ENCODE results near the gene SLC47A2.
A peak's percentile ranks its signal among the peaks of the same experiment; 100 is the strongest.

Gene SLC47A2

DNA sequence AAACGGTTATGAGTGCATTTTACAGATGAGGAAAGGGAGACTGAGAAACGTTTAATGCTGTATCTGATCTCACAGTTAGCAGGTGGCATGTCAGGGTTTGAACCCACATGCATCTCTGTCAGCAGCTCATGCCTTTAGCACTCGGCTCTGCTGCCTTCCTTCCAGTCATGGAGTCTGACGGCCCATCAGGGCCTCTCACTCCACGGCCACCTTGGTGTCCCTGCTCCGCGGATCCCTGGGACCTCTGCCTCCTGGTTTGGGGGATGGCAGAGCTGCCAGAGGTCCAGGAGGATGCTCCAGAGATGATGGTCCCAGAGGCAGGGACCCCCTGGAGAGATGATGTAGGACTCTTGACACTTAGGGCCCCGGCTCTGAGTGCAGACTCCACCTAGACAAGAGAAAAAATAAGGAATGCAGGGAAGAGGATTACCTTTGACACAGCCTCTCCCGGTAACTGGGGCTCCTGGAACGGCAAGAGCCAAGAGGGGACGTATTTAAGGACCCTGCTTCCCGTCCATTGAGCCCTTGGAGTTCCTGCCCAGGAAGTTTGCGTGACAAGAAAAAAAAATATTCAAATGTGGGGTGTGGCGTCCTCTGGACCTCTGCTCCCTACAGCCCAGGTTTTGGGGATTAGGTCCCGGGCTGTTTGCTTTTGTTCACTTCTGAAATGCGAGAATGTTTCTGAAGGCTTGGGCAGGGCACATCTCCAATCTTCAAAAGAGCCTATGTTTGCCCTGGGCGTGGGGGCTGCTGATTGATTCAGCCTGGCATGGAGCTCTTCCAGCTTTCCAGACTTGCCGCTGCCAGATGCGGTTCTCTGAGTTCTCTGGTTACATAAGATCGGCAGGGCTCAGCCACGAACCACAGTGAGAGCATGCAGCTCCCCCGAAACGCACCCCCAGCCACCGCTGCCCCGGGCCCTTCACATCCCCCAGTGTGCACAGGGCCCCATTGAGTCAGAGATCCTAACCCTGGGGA, 31.7 kb upstream of the SLC47A2 start, which contains the start of gene ALDH3A1:
Gene ALDH3A1 (minus strand): TSS at position 470 of the 978 bp plus-strand sequence. CDS start 3,169 bp downstream, outside the sequence.
- DNase-seq, result no peak

DNA sequence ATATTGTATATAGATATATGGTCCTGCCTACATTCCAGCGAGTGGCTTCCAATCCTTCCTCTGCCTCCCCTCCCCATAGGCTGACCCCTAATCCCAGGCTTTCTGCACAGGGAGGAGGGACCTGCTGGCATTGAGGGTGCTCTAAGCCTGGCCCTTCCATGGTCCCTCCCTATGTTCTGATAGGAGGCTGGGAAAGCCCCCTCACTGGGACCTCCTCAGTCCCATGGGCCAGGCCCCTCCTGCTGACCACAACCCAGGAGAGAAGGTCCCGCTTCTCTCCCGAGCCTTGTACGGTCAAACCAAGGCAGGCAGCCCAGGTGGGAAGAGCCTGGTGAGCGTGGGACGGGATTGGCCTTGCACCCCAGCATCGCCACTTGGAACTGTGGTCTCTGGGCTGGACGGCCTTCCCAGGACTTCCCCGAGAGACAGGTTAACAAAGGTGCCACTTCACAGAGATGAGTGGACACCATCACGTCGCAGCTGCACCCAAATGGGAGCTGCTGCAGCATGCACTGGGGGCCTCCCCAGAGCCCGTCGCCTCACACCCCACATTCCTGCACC, 30.9 kb upstream of the SLC47A2 start:
- no peak for DNase-seq

DNA sequence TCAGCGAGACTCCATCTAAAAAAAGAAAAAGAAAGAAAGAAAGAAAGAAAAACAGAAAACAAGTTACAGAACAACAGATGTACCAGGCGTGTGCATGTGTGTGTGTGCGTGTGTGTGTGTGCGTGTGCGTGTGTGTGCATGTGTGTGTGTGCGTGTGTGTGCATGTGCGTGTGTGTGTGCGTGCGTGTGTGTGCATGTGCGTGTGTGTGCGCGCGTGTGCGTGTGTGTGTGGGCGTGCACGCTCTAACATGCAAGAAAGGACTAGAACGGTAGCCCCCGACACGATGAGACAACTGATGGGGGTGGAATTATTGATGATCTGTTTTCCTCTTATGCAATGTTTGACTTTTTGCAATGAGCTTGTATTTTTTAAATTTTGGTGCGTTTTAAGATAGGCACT, 30.1 kb upstream of the SLC47A2 start:
- DNase-seq, result no peak

DNA sequence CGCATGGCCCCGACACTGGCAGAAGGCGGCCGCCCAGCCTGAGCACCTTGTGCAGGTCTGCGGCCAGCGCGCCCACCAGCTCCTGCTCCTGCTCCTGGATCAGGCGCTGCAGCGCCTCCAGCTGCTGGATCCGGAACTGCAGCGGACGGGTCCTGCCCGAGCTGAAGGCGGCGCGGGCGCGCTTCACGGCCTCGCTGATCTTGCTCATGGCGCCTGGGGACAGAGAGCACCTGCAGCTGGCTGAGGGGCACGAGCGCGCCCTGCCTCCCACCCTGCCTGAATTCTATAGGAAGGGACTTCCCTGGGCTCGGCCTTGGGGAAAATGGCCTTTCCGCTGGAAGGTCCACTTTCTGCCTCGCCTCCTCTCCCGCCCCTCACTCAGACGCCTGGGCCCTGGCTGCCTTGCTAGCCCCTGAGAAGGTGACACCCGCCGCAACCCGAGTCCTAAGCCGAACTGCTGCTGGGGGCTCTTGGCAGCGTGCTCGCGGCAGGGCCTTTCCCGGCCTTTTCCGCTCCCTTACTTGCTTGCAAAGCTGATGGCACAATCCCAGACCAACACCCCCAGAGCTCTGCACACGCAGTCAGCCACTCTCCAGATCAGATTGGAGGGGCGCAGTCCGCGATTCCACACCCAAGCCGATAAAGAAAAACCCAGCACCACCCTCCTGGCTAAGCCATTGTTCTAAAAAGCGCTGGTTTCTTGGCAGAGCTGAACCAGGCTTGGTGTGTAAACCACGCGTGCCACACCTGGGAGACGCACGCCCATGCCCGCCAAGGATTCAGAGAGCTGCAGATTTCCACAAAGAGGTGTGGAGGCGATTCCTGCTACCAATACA, 28.8 kb upstream of the SLC47A2 start:
- peak; percentile 61 for DNase-seq

DNA sequence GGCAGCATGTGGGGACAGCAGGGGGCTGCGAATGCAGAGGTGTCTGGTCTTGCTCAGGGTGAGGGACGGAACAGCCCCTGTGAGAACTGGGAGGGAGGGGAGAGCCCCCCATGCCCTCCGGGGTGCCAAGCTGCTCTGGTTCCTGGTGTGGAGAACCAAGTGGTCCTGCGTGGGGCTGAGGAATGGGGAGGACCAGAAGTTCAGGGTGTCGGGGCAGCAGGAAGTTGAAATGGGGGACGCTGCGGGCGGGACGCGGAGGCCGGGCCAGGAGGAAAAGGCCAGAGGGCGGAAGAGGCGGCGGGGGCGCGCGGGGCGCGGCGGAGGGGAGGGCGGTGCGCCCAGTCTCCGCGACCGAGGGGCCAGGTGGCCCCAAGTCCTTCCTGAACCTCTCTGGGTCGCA, 28.1 kb upstream of the SLC47A2 start:
- DNase-seq, result no peak

DNA sequence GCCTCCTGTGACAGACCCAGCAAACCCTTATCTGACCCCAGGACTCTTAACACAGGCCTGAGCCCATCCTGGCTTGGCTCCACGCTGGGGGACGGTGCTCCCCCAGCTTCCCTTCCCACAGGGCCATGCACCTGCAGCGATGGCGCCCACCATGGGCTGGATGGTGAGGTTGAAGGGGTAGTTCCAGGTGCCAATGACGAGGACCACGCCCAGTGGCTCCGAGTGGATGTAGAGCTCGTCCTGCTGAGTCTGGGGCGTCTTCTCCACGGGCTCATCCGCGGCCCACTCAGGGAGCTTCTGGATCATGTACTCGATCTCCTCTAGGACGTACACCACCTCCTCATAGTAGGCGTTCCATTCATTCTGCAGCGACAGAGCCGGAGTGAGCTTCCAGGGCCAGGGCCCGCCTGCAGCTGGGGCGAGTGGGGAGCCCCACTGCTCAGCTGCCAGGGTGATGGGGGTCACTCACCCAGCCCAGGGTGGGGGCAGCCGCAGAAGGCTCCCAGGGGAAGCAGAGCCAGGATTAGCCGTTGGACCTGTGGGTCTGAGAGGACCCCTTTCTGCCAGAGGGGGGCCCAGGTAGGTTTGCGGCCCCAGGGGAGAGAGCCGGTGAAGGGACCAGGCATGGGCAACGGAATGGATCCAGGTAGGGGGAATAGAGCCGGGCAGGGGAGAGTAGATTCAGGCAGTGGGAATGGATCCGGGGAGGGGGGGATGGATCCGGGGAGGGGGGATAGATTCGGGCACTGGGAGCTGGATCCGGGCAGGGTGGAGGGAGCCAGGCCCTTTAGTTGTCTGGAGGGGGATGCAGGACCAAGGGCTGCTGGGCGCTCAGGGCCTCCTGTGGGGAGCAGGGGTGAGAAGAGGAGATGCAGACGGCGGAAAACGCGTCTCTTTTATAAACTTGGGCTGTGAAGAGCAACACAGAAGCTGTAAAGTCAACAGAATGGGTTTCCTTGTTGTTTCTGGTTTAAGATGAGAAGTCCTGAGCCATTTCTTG, 27.0 kb upstream of the SLC47A2 start:
- DNase-seq, result no peak

DNA sequence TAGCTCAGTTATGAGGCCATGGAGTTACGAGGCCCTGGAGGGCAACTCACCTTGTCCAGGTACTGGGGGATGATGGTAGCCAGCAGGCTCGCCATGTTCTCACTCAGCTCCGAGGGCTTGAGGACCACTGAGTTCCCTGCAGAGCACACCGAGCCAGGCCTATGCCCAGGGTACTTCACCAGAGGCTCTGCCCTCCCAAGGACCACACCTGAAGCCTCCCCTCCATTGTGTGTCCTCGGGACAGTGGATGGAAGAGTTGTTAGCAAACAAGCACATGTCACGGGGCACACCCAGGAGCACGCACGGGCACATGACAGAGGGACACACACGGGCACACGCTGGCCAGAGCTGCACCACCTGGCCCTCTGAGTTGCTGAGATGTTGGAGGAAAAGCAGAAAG, 26.1 kb upstream of the SLC47A2 start:
- no peak for DNase-seq

DNA sequence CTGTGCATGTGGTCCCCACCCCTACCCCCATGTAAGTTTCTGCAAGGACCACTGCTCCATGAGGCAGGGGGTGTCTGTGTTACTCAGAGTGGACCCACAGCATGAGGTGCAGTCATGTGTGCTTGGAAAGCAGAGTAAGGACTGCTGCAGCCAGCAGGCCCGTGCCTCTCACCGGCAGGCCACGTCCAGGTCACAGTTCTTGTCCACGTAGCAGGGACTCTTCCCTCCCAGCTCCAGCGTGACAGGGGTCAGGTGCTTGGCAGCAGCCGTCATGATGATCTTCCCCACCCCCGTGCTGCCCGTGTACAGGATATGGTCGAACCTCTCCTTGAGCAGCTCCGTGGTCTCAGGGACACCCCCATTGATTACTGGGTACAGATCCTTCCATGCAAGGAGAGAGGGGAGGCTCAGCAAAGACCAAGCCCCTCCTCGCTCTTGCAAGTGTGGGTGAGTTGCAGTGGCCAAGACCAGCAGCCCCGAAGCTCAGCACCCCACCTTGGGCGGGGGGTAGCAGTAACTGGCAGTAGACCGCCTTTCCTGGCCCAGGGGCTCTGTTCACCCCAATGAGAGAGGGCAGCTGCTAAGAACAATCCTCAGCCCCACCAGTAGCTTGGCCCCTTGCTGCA, 25.6 kb upstream of the SLC47A2 start:
- no peak for DNase-seq

DNA sequence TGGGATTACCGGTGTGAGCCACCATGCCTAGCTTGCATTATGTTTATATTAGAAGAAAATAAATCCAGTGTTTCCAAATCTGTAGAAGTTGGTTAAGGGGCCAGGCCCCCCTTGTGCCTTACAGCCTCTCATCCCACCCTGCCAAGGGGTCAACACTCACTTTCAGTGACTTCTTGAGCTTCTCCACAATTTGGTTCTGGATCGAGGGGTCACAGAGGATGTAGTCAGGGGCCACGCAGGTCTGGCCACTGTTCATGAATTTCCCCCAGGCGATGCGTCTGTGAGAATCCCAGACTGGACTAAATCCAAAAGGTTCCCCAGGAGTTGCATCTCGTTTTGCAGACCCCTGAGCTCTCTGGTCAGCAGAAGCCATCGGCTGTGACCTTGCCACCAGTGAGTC, 24.5 kb upstream of the SLC47A2 start:
- no peak for DNase-seq

DNA sequence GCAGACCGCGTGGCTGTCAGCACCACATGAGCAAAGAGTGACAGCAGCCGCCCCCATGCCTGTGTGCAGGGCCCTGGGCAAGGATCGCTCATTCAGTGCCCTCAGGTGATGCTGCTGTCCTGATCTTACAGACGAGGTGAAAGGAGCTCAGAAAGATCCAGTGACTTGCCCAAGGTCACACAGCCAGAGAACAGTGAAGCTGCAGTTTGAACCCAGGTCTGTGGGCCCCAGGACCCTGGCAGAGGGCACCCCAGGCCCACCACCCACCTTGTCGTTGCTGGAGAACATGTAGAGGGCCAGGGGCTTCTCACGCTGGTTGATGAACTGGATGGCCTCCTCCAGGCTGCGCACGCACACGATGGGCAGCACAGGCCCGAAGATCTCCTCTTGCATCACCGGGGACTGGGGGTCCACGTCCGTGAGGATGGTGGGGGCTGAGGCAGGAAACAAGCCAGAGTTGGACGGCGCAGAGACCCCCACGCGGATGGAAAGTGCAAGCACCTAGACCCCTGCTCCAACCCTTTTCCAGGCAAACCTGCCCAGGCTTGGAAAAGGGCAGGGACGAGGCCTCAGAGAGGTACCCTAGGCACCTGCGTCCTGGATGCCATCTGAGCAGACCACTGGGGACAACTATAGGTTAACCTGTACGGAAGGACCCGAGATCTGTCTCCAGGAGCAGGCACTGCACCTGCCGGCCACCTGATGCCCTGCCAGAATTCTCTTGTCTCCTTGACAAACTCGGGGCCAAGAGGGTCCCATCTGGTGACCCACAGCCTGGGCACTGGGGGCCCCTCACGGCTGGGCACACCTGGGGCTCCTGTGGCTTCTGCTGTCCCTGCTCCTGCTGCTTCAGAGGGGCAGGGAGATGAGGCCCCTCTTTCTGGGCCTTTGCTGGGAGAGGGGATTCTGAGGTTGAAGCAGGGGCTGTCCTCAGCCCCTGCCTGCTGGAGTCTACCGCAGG, 23.1 kb upstream of the SLC47A2 start:
- no peak for DNase-seq

DNA sequence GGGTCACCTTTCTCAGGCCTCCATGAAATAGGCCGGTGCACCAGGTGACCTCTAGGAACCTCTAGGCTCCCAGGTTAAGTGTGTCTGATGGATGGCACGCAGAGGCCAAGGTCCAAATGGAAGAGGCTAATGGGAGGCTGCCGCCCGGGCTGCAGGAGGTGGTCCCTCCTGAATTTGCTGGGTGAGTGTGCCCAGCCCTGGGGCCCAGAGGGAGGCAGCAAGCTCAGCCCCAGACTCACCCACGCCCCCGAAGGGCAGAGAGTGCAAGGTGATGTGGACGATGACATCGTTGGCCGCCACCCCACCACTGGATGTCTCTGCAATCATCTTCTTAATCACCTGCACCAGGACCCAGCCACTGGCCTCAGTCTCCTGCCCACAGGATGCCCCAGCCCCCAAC, 22.4 kb upstream of the SLC47A2 start:
- no peak for DNase-seq

DNA sequence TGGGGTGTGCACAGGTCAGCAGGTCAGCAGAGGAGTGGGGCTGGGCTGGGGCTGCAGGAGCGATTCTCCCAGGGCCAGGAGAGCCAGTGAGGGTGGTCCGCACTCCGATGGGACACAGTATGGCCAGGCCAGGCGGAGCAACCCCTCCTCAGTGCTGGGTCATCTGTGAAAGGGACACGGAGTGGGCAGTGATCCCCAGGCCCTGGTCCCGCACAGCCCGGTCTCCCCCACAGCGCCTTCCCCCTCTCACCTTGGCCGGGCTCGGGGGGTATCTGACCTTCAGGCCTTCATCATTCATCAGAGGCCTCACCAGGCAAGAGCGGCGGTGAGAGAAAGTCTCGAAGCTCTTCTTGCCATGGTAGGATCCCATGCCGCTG, 21.7 kb upstream of the SLC47A2 start:
- DNase-seq, result no peak

DNA sequence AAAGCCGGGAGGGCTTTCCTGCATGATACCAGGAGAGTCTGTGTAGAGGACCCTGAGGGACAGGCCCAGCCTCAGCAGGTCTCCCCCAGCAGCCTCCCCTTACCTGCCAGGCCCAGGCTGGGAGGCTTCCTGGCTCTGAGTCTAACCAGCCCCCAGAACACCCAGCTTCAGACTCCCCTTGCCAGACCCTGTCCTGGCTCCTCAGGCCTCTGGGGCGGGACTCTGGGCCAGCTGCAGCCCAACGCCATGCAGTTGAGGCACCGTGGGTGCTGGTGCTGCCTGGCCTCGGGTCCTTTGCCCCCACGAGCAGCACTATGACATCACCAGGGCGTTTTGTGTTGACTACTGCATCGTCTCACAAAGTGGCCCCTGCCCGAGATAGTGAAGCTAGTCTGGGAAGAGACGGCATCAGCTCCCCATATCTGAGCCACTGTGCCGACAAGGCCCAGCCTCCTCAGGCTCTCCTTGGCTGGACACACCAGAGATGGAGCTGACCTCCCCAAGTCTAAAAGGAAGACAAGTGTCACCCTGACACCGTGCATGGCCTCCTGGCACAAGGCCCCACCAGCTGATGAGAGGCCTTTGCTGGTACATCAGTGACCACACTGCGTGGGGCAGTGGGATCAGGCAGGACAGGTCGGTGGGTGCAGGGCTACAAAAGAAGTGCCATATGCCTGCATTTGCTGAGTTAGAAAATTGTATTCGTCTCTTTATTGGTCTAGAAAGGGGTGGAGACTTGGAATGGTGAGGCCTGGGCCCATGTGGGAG, 21.1 kb upstream of the SLC47A2 start:
- no peak for DNase-seq

DNA sequence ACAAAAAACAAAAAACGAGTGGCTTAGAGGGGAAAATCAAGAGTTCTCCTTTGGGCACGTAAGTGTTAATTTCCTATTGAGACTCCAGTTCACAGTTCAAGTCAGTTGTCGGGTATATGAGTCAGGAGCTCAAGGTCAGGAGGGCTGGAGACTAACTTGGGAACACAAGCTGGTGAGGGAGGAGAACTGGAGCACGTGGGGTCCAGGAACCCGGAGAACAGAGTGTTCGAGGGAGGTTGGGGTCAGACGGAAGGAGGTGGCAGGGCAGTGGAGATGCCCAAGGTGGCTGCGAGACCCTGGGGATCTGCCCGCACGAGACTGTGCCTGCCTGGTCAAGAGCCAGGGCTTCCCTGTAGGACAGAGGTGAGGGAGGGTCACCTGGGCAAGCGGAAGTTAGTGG, 19.7 kb upstream of the SLC47A2 start:
- no peak for DNase-seq

DNA sequence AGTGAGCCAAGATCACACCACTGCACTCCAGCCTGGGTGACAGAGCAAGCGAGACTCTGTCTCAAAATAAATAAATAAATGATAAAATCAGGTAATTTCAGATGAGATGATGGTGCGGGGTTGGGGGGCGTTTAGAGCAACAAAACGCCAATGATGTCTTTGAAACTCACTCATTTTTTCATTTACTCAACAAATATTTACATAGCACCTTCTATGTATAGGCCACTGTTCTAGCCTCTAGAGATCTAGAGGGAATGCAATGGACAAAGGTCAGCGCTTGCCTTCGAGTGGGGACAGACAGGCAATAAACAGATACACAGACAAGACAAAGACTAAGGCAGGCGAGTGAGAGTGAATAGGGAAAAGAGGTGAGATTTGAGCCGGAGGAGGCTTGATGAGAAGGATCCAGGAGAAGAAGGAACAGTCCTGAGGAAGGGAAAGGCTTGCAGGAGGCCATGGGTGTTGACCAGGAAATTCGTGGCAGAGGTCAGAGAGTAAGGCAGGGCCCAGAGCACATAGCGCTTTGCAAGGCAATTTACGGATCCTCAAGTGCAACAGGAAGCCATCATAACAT, 17.7 kb upstream of the SLC47A2 start:
- DNase-seq, result no peak

DNA sequence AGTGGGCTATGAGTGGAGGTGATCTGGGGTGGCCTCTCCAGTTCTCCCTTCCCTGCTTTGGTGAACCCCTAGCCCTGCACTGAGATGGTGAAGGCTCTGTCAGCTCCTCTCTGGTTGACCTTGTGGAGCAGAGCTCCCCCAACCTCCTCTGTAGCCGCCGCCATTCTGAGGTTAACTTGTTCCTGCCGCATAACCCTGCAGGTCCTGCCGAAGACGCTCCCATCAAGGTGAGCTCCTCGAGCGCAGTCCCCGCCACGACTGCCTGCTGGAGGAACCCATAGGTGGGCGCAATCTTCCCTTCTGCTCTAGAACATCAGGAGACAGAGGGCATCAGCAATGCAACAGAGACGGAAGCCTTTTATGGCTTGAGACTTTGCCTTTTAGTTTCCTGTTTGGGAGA, 15.2 kb upstream of the SLC47A2 start:
- DNase-seq, result no peak

DNA sequence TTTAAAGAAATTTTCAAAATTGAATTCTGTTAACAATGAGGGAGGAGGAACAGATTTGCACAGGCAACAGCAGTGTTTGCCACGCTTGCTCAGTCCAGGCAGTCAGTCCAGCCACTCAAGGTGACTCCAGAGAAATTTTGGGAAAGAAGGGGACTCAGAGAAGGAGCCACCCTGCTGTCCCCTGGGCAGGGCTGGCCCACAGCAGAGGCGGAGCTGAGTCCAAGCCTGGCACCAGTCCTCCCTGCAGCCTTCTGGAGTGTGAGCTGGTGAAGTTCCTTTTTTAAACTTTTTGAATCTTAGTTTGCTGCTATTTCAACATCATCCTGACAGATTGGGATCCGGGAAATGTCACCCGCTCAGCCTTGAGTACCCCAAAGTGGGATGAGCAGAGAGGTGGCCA, 14.5 kb upstream of the SLC47A2 start:
- no peak for DNase-seq

DNA sequence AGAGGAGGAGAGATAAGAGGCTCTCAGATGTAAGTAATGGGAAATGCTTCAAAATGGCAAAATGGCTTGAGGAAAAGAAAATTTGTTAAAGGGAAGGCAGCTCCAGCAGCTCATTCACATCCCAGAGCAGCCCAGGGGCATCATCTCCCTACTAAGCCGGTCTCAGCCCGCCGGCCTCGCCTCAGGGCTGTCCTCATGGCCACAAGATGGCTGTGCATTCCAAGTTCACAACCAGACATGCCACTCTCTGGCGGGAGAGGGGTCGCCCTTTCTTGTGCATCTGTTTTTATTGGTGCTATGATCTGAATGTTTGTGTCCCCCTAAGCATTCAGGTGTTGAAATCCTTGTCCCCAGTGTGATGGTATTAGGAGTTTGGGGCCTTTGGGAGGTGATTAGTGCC, 13.5 kb upstream of the SLC47A2 start:
- DNase-seq, result no peak

DNA sequence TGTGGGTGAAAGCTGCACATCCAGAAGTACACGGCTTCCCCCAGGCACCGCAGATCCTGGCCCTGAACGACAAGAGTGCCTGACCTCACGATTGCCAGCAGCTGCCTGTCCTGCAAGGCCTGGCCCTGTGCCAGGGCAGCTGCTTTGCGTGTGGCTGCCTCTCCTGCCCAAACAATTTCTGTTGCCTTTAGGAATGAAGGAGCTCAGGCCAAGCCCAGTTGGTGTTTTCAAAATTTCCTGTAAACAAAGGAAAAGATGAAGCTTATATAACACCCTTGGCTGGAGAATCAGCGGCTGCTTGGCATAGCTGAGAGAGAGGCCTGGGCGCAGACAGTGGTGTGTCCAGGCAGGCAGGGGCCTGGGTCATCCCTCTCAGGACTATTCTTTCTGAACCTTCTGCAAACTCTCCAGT, 11.7 kb upstream of the SLC47A2 start:
- peak; percentile 57 for DNase-seq
